ENCODE data around the gene COL6A2.

The COL6A2 gene

DNA sequence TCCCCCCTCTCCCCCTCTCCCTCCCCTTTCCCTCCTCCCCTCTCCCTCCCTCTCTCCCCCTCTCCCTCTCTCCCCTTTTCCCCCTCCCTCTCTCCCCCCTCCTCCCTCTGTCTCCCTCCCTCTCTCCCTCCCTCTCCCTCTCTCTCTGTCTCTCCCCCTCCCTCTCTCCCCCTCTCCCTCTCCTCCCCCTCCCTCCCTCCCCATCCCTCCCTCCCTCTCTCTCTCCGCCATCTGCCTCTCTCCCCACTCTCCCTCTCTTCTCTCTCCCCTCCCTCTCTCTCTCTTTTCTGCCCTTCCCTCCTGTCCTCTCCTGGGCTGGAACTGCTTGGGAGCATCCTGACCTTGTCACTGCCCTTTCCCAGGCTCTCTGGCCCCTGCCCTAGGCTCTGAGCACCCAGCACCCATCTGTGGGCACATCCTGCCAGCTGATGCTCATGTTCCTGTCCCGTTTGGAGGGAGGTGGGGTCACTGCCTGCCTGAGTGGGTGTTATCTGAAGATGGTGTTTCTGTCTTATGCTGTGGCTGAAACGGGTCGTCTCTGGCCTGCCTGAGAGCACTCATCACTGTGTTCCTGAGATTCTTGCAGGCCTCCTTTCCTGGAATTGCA is 46.7 kb downstream of the COL6A2 start:
- DNase-seq (ENCODE audit: low spot score) (no peak), ATAC-seq (ENCODE audit: low read depth) (no peak)
- no peaks in the 10 kb centered on the region for H3K9me3 ChIP-seq (ENCODE audit: severe bottlenecking)
- no peaks in the 10 kb centered on the region for H3K27me3 ChIP-seq (ENCODE audit: insufficient read depth, poor library complexity, severe bottlenecking)
- H3K36me3 ChIP-seq (ENCODE audit: low read depth) = no peaks in the 10 kb centered on the region
- H3K27ac ChIP-seq (ENCODE audit: poor library complexity, severe bottlenecking) = no peak overlapping the region
- TF ChIP-seq, protein P1, sequence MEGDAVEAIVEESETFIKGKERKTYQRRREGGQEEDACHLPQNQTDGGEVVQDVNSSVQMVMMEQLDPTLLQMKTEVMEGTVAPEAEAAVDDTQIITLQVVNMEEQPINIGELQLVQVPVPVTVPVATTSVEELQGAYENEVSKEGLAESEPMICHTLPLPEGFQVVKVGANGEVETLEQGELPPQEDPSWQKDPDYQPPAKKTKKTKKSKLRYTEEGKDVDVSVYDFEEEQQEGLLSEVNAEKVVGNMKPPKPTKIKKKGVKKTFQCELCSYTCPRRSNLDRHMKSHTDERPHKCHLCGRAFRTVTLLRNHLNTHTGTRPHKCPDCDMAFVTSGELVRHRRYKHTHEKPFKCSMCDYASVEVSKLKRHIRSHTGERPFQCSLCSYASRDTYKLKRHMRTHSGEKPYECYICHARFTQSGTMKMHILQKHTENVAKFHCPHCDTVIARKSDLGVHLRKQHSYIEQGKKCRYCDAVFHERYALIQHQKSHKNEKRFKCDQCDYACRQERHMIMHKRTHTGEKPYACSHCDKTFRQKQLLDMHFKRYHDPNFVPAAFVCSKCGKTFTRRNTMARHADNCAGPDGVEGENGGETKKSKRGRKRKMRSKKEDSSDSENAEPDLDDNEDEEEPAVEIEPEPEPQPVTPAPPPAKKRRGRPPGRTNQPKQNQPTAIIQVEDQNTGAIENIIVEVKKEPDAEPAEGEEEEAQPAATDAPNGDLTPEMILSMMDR (IDR thresholded peaks at IDR 0.05; ENCODE audit: poor library complexity, severe bottlenecking) = no peak
- no peak overlapping the region for H3K4me3 ChIP-seq (ENCODE audit: severe bottlenecking)
- H3K4me1 ChIP-seq (ENCODE audit: insufficient read depth, poor library complexity, severe bottlenecking) = peaks cover 3% of the 10 kb centered on the region

- TF ChIP-seq, protein P1 (IDR thresholded peaks at IDR 0.05; ENCODE audit: poor library complexity, severe bottlenecking) = no peak
- no peaks in the 10 kb centered on the region for H3K36me3 ChIP-seq (ENCODE audit: low read depth)
- H3K27me3 ChIP-seq (ENCODE audit: insufficient read depth, poor library complexity, severe bottlenecking) = no peaks in the 10 kb centered on the region
- DNase-seq (ENCODE audit: low spot score) (no peak), ATAC-seq (ENCODE audit: low read depth) (no peak)
- peaks cover 3% of the 10 kb centered on the region for H3K4me1 ChIP-seq (ENCODE audit: insufficient read depth, poor library complexity, severe bottlenecking)
- H3K27ac ChIP-seq (ENCODE audit: poor library complexity, severe bottlenecking) = no peak overlapping the region
- H3K9me3 ChIP-seq (ENCODE audit: severe bottlenecking) = no peaks in the 10 kb centered on the region
- H3K4me3 ChIP-seq (ENCODE audit: severe bottlenecking) = no peak overlapping the region
These were observed 47.4 kb downstream of the COL6A2 start for GRCh38 chr21:46145159-46145839.

DNA sequence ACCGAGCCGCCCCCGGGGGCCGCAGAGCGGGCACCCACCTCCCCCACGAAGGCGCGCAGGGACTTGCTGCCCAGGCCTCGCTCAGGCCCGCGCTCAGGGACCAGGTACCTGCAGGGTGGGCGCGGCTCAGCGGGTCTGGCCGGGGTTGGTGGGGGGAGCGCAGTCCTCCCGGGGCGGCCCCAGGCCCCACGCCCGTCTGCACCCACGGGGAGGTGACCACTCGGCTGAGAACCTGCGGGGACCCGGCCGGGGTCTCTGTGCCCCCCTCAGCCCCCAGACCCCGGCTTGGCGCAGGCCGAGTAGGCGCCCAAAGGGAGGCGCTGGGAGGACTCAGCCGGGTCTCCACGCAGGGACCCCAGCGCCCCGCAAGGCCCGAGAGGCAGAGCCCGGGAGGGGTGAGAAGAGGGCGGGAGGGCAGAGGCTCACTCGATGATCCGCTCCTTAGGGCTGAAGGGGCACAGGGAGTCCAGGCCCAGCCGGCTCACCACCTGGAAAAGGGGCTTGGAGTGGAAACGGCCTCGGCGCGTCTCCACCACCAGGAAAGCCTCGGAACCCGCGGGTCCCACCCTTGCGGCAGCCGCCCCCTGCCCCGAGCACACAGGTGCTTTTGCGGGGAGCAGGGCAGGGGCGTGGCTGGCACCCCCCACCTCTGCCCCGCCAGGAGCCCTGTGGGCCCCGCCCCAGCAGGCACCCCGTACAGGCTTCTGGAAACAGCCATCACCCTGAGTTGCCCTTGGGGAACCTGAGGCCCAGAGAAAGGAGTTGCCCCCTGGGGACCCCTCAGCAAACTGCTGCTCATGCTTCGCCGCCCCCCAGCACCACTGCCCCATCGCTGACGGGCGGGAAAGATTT is 48.2 kb downstream of the COL6A2 start:
- TF ChIP-seq, protein P1 (IDR thresholded peaks at IDR 0.05; ENCODE audit: poor library complexity, severe bottlenecking) = no peak
- ATAC-seq (ENCODE audit: low read depth) (no peak), DNase-seq (ENCODE audit: low spot score) (no peak)
- no peaks in the 10 kb centered on the region for H3K9me3 ChIP-seq (ENCODE audit: severe bottlenecking)
- H3K27ac ChIP-seq (ENCODE audit: poor library complexity, severe bottlenecking) = no peak overlapping the region
- H3K4me1 ChIP-seq (ENCODE audit: insufficient read depth, poor library complexity, severe bottlenecking) = peaks cover 3% of the 10 kb centered on the region
- no peak overlapping the region for H3K4me3 ChIP-seq (ENCODE audit: severe bottlenecking)
- no peaks in the 10 kb centered on the region for H3K36me3 ChIP-seq (ENCODE audit: low read depth)
- H3K27me3 ChIP-seq (ENCODE audit: insufficient read depth, poor library complexity, severe bottlenecking) = no peaks in the 10 kb centered on the region

- Histone ChIP-seq H3K9me3 (ENCODE audit: severe bottlenecking) (no peaks in the 10 kb centered on the region), H3K4me3 (ENCODE audit: severe bottlenecking) (no peak overlapping the region), H3K4me1 (ENCODE audit: insufficient read depth, poor library complexity, severe bottlenecking) (peaks cover 3% of the 10 kb centered on the region), H3K27ac (ENCODE audit: poor library complexity, severe bottlenecking) (no peak overlapping the region), H3K27me3 (ENCODE audit: insufficient read depth, poor library complexity, severe bottlenecking) (no peaks in the 10 kb centered on the region), H3K36me3 (ENCODE audit: low read depth) (no peaks in the 10 kb centered on the region)
- DNase-seq (ENCODE audit: low spot score) (no peak), ATAC-seq (ENCODE audit: low read depth) (no peak)
- TF ChIP-seq, protein P1 (IDR thresholded peaks at IDR 0.05; ENCODE audit: poor library complexity, severe bottlenecking) = no peak
These were observed 48.9 kb downstream of the COL6A2 start for GRCh38 chr21:46146856-46147255.

Data from RWPE2 (cell line).